ENCODE data around the gene STIMATE. TPM values are rescaled to one million over a fixed set of nuclear protein-coding genes. Genes with fewer than 3 reads are reported as not detected.

STIMATE gene
- total RNA-seq, 2 experiments from 2014 or later: 43.3 to 47.8 TPM

DNA sequence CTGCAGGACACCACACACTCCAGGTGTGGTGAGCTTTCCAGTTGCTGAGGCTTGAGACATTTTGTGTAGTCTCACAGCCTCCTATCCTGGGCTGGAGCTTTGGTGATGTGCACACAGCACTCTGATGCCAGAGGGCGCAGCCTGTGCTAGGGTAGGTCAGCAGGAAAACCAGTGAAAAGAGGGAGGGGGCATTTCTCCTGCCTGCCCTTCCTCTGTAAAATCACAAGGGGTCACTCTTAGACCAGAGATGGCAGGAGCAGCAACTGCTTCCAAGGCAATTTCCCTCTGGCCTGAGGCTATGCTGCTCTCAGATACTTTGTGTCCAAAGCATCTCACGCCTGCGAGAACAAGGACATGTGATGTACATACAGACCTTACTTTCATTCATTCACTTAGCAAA is 46.0 kb downstream of the STIMATE start:
- DNase-seq (no peak), ATAC-seq (peak; percentile 63)
- CTCF ChIA-PET: interaction anchor here (0.9 to 1.6 kb wide), 6 partner anchors 10 to 341 kb away, joined by 3 to 4 read pairs (median 3); no protein-coding TSS in a partner anchor
- Mint-ChIP-seq H3K4me3 (no peak overlapping the region), H3K27me3 (no peaks in the 10 kb centered on the region), H3K4me1 (peaks cover 6% of the 10 kb centered on the region), H3K27ac (no peak overlapping the region), H3K9me3 (ENCODE audit: low read depth) (no peaks in the 10 kb centered on the region), H3K36me3 (no peaks in the 10 kb centered on the region)

DNA sequence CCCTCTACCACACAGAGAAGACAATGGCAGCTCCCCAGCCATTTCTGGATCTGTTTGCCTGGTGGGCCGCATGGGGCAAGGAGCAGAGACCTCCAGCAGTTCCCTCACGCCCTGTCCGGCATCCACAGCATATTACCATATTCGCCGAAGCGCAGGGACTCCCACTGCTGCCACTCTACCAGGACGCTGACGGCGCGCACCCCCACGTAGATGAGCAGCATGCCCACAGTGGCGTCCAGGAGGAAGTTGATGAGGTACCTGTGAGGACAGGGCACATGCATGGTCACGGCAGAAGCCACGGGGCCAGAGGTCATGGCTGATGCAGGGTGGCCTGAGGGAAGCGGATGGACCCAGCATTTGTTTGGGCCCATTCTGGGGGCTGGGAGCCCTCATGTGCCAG is 47.7 kb downstream of the STIMATE start:
- ATAC-seq (no peak), DNase-seq (no peak)
- Mint-ChIP-seq H3K4me3 (no peak overlapping the region), H3K9me3 (ENCODE audit: low read depth) (no peaks in the 10 kb centered on the region), H3K4me1 (peaks cover 6% of the 10 kb centered on the region), H3K27ac (no peak overlapping the region), H3K27me3 (no peaks in the 10 kb centered on the region), H3K36me3 (no peaks in the 10 kb centered on the region)
- CTCF ChIA-PET: interaction anchor here (0.9 kb wide), 1 partner anchor 44 kb away, joined by 3 read pairs; no protein-coding TSS in a partner anchor

DNA sequence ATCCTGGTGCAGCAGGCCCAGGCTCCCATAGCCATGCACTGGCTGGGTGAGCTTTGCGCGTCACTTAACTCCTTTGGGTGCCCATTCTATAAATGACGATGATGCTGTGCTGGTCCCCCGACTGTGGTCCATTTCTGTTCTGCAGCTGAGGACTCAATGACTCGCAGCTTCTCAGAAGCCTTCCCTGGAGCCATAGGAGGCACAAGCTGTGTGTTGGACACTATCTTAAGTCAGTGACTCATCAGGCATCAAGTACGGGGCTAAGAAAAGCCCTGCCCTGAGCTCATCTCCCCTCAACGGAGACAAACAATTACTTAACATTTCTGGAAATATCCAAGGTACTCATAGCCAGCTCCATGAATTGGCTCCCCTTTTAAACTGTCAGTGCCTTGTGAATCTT is 48.7 kb downstream of the STIMATE start:
- H3K4me3 Mint-ChIP-seq: no peak overlapping the region
- no peaks in the 10 kb centered on the region for H3K9me3 Mint-ChIP-seq (ENCODE audit: low read depth)
- peaks cover 6% of the 10 kb centered on the region for H3K4me1 Mint-ChIP-seq
- H3K27me3 Mint-ChIP-seq: no peaks in the 10 kb centered on the region
- no peak for ATAC-seq
- H3K27ac Mint-ChIP-seq: no peak overlapping the region
- H3K36me3 Mint-ChIP-seq: no peaks in the 10 kb centered on the region
- no peak for DNase-seq
- CTCF ChIA-PET: interaction anchor here (0.6 to 0.8 kb wide), 3 partner anchors 9 to 1577 kb away, joined by 3 read pairs; no protein-coding TSS in a partner anchor

DNA sequence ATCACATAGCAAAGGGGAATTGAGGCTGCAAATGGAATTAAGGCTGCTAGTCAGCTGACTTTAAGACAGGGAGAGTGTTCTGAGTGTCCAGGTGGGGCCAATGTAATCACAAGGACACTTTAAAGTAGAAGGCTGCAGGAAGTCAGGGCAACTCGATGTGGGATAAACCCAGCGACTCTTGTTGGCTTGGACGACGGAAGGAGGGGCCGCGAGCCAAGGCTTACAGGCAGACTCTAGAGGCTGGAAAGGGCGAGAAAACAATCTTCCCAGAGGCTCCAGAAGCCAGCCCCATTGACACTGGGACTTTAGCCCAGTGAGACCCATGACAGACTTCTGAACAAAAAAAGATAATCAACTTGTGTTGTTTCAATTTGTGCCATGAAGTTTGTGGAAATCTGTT is 49.6 kb downstream of the STIMATE start:
- H3K27ac Mint-ChIP-seq: no peak overlapping the region
- peaks cover 6% of the 10 kb centered on the region for H3K4me1 Mint-ChIP-seq
- CTCF ChIA-PET: interaction anchor here (0.6 to 1.3 kb wide), 2 partner anchors 27 to 1576 kb away, joined by 3 read pairs; no protein-coding TSS in a partner anchor
- H3K36me3 Mint-ChIP-seq: no peaks in the 10 kb centered on the region
- no peaks in the 10 kb centered on the region for H3K27me3 Mint-ChIP-seq
- ATAC-seq: no peak
- DNase-seq: no peak
- no peak overlapping the region for H3K4me3 Mint-ChIP-seq
- H3K9me3 Mint-ChIP-seq (ENCODE audit: low read depth): no peaks in the 10 kb centered on the region

DNA sequence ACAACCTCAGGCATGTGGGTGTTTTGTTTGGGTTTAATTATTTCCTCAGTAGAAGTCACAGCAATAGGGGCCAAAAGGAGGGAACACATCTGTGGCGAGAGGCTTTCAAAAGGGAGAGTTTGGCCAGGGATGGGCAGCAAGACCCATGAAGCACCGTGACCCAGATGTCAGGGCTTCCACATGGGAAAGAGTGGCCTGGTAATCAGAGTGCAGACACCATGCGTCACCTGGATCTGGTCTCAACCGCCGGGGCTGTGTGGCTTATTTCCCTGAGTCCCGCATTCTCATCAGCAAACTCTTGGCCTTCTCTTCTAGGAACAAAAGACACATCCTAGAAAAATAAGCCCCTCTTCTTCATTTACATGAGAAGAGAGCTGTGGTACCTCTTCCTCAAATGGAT is 50.1 kb downstream of the STIMATE start:
- Mint-ChIP-seq H3K27me3 (no peaks in the 10 kb centered on the region), H3K9me3 (ENCODE audit: low read depth) (no peaks in the 10 kb centered on the region), H3K4me3 (no peak overlapping the region), H3K27ac (no peak overlapping the region), H3K36me3 (no peaks in the 10 kb centered on the region), H3K4me1 (peaks cover 6% of the 10 kb centered on the region)
- CTCF ChIA-PET: interaction anchor here (1.3 kb wide), 1 partner anchor 26 kb away, joined by 3 read pairs; no protein-coding TSS in a partner anchor
- no peak for DNase-seq
- no peak for ATAC-seq

DNA sequence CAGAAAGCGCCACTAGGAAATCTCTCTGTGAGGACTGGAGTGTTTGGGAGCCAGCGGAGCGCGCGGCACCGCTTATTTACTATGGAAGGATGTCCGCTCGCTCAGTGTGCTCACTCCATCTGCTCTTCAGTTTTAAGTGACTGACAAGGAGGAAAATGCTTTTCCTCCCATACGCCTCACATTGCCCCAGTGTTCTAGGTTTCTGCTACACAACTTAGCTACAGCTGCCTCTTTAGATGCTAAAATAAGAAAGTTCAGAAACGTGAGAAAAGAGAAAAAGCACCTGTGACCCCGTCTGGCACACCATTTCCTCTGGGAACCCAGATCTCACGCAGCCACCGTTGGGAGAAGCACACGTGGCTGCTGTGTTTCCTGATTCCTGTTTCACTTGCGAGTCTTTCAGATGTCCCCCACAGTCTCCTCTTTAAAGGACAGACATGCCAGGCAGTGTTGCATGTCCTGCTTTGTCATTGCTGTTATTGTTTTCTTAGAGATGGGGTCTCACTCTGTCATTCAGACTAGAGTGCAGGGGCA is 50.8 kb downstream of the STIMATE start:
- no peak overlapping the region for H3K27ac Mint-ChIP-seq
- no peaks in the 10 kb centered on the region for H3K27me3 Mint-ChIP-seq
- H3K36me3 Mint-ChIP-seq: peaks cover 2% of the 10 kb centered on the region
- DNase-seq (no peak), ATAC-seq (no peak)
- no peaks in the 10 kb centered on the region for H3K9me3 Mint-ChIP-seq (ENCODE audit: low read depth)
- CTCF ChIA-PET: interaction anchor here (1.1 to 2.1 kb wide), 6 partner anchors 21 to 150 kb away, joined by 3 to 10 read pairs (median 3); no protein-coding TSS in a partner anchor
- H3K4me3 Mint-ChIP-seq: no peak overlapping the region
- H3K4me1 Mint-ChIP-seq: peaks cover 8% of the 10 kb centered on the region

DNA sequence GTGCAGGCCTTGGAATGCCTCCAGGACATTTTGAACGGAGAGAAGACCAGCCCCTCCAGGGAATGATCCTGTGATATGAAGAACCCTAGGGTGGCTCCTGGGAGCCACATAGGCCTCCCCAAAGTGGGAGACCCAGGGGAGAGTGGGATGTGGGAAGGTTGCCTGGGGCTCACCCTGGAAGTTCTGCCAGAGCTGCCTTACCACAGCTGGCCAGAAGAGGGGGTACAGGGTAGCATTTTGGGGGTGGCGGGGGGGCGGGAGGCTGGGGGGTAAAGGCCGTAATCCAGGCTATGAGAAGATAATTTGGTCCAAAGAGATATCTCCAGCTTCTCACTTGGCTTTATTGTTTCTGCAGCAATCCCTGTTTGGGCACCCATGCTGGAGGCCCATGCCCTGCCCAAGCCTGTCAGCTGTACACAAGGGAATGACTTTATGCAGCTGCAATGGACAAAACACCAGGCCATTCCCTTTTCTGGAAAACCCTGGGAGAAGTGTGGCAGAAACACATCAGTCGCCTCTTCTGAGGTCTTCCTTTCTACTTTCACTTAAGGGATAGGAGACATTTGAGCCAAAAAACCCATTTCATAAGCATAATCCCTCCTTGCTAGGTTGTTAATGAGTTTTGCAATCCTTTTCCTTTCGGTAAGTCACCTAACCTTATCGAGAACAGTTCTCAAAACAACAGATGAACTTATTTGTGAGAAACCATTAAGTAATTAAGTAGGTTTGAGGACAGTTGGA is 51.5 kb downstream of the STIMATE start:
- DNase-seq: no peak
- Mint-ChIP-seq H3K9me3 (ENCODE audit: low read depth) (no peaks in the 10 kb centered on the region), H3K27me3 (no peaks in the 10 kb centered on the region), H3K4me1 (peaks cover 11% of the 10 kb centered on the region), H3K36me3 (peaks cover 5% of the 10 kb centered on the region), H3K27ac (no peak overlapping the region), H3K4me3 (no peak overlapping the region)
- peak; percentile 55 for ATAC-seq
- CTCF ChIA-PET: interaction anchor here (0.7 to 2.1 kb wide), 8 partner anchors 21 to 289 kb away, joined by 3 to 10 read pairs (median 3); no protein-coding TSS in a partner anchor

DNA sequence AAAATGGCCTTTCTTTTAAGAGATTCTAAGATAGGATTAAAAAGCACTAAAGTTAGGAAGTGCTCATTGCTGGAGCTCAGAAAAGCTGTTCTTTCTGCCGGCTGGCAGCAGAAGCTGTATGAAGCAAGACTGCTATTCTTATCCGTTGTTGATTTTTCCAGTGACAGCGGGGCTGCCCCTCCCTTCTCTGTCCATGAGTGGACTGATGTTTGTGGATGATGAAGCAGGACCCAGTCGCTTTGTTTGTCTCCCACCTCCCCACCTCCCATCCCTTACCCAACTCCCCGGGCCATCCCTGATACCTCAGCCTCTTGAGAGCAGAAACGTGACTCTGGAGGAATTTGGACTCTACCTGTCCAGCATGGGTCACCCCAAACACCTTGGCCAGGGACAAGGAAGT is 52.2 kb downstream of the STIMATE start:
- ATAC-seq (no peak), DNase-seq (no peak)
- H3K4me3 Mint-ChIP-seq: no peak overlapping the region
- H3K27me3 Mint-ChIP-seq: no peaks in the 10 kb centered on the region
- H3K9me3 Mint-ChIP-seq (ENCODE audit: low read depth): no peaks in the 10 kb centered on the region
- H3K4me1 Mint-ChIP-seq: peaks cover 14% of the 10 kb centered on the region
- CTCF ChIA-PET: interaction anchor here (0.7 to 2.1 kb wide), 9 partner anchors 22 to 289 kb away, joined by 3 to 10 read pairs (median 3); no protein-coding TSS in a partner anchor
- H3K27ac Mint-ChIP-seq: no peak overlapping the region
- H3K36me3 Mint-ChIP-seq: peaks cover 8% of the 10 kb centered on the region

DNA sequence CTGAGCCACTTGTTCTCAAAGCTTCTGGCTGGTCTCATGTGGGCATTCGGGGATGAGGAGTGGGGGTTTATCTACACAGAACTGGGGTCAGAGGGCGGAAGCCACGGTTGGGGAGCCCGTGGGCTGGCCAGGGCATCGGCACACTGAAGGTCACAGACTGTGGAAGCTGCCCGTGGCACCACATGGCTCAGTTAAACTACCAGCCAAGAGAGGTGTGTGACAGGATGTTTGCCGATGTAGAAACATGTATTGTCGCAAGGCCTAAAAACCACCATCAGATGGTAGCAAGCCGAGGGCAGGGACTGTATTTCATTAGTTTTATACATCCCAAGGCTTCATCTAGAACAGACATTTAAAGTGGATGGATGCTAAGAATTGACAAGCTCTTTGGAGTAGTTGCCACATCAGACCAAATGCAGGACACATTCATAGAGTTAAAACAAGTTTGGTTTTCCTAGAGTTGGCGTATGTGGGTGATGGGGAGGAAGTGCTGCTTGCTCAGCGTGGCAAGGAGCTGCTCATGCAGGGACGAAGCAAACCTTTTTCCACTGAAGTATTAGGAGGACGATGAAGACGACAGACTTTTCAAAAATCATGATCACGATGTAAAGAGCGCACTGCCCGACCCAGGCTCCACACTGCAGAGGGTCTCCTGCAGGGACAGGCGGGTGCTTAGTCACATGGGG is 52.9 kb downstream of the STIMATE start:
- CTCF ChIA-PET: interaction anchor here (0.7 to 1.7 kb wide), 5 partner anchors 23 to 290 kb away, joined by 3 read pairs; no protein-coding TSS in a partner anchor
- no peak for DNase-seq
- no peak overlapping the region for H3K27ac Mint-ChIP-seq
- peaks cover 12% of the 10 kb centered on the region for H3K36me3 Mint-ChIP-seq
- ATAC-seq: no peak
- no peak overlapping the region for H3K4me3 Mint-ChIP-seq
- H3K4me1 Mint-ChIP-seq: peaks cover 21% of the 10 kb centered on the region
- H3K9me3 Mint-ChIP-seq (ENCODE audit: low read depth): no peaks in the 10 kb centered on the region
- H3K27me3 Mint-ChIP-seq: no peaks in the 10 kb centered on the region

DNA sequence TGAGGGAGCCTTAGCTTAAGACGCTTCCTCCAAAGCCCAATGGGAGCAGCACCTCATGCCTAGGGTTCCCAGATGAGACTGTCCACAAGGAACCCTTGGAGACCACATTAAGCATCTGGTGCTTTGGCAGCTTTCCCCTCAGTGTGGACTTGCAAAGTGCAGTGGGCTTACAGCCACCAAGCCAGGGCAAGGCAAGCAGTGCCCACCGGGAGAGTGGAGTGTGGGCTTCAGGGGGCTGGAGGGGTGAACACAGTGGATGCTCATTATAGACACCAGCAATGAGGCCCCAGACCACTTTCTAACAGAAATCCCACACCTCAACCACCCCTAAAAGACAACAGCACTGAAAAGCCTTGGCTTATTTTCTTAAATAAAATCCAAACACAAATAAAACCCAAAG is 53.5 kb downstream of the STIMATE start:
- DNase-seq (no peak), ATAC-seq (no peak)
- Mint-ChIP-seq H3K9me3 (ENCODE audit: low read depth) (no peaks in the 10 kb centered on the region), H3K4me3 (no peak overlapping the region), H3K36me3 (peaks cover 12% of the 10 kb centered on the region), H3K4me1 (peaks cover 26% of the 10 kb centered on the region), H3K27me3 (no peaks in the 10 kb centered on the region), H3K27ac (no peak overlapping the region)
- CTCF ChIA-PET: interaction anchor here (0.6 to 1.3 kb wide), 4 partner anchors 53 to 279 kb away, joined by 3 read pairs; no protein-coding TSS in a partner anchor

DNA sequence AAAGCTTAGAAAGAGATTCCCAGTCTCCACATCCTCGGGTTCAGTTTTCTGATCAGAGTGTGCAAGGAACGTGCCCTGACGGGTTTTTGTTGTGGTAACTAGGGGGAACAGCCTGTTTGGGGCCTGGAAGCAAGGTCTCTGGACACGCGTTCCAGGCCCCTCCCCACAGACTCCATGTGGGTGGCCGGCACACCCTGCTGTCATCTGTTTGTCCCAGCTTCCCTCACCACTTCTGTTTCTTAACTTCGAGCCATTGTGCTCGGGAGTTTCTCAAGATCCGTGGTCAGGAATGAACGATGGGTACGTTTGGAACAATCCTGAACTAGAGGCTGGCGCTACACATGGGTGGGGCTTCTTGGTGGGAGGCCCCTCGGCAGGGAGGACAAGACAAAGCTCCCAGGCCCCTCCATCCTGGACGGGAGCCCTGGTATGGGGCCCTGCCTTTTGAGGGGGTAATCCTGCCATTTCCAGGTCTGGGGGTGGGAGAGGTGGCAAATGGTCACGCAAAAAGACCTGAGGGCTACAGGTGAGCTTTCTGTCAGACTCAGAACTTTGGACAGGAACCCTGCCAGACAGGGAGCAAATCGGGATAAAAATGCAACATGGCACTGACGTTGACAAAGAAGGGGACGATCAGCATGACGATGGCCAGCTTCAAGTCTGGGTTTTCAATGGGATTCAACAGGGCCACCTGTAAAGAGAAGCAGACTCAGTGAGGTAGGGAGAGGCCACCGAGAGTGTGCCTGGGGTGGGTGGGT is 54.1 kb downstream of the STIMATE start:
- Mint-ChIP-seq H3K27ac (no peak overlapping the region), H3K36me3 (peaks cover 12% of the 10 kb centered on the region), H3K9me3 (ENCODE audit: low read depth) (no peaks in the 10 kb centered on the region), H3K4me1 (peaks cover 32% of the 10 kb centered on the region), H3K27me3 (no peaks in the 10 kb centered on the region), H3K4me3 (no peak overlapping the region)
- no peak for ATAC-seq
- no peak for DNase-seq
- CTCF ChIA-PET: interaction anchor here (0.6 to 1.3 kb wide), 3 partner anchors 53 to 280 kb away, joined by 3 read pairs; no protein-coding TSS in a partner anchor

DNA sequence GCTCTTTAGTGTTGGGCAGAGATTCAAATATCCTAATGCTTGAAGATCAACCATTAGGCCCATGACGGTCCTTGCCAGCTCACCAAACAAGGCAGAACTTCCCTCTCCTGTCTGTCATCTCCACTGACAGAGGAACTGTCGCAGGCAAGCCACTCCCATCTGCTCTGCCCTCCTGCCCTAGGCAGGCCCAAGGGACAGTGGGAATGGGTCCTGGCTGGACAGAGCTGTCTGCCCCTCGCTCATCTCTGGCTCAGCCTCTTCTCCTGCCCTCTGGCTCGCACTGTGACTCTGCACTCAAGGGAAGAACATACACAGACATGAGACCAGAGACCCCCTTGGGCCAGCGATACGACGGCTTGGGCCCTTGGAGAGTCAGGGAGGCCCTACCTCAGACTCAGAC is 54.9 kb downstream of the STIMATE start:
- Mint-ChIP-seq H3K36me3 (peaks cover 15% of the 10 kb centered on the region), H3K4me1 (peaks cover 41% of the 10 kb centered on the region), H3K4me3 (no peak overlapping the region), H3K9me3 (ENCODE audit: low read depth) (no peaks in the 10 kb centered on the region), H3K27ac (no peak overlapping the region), H3K27me3 (no peaks in the 10 kb centered on the region)
- ATAC-seq: no peak
- CTCF ChIA-PET: no interaction called here
- no peak for DNase-seq

DNA sequence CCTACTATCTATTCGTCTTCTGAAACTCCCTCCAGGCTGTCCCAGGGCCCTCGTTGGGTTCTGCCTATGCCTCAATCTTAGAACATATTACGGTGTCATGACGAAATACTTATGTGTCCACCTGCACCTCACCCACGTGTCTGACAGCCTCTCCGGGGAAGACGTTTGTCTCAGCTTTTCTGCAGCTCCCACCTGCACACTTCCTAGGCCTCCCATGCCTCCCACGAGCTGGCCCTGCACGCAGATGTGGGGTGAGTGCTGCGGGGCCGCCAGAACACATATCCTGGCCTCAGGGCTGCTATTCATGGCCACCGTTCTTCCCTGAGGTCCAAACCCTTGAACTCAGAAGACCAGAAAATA is 55.4 kb downstream of the STIMATE start:
- CTCF ChIA-PET: interaction anchor here (0.9 kb wide), 1 partner anchor 9 kb away, joined by 3 read pairs; no protein-coding TSS in a partner anchor
- H3K4me1 Mint-ChIP-seq: peaks cover 44% of the 10 kb centered on the region
- no peak overlapping the region for H3K4me3 Mint-ChIP-seq
- no peak overlapping the region for H3K27ac Mint-ChIP-seq
- ATAC-seq: no peak
- H3K27me3 Mint-ChIP-seq: no peaks in the 10 kb centered on the region
- DNase-seq: no peak
- H3K9me3 Mint-ChIP-seq (ENCODE audit: low read depth): no peaks in the 10 kb centered on the region
- peaks cover 16% of the 10 kb centered on the region for H3K36me3 Mint-ChIP-seq

Measured in activated CD8-positive, alpha-beta memory T cell treated with anti-CD3 and anti-CD28 coated beads, Interleukin-2, amount 10 ng/mL, durations not matched to agents 7 days and 5 days (primary cell).